ENCODE data around the gene SLIT3.

DNA sequence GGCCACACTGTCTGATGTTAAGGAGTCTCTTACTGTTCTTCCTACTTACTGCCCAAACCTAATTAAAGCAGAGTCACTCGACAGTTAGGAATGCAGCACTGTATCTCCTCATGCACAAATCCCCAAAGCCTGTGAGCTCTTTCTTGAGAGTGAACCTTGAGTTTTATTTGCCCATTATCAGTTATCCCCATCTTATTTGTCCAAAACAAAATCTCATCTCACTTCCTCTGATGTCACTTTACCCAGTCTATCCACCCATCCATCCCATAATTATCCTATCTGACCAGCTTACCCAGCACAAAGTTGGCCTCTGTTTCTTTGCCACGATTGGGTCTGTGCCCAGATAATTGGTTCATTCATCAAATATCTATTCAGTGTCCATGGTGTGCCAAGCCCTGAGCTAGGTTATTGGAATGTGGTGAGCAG lies 250.8 kb downstream of the SLIT3 start:
- TF ChIP-seq, protein P1, sequence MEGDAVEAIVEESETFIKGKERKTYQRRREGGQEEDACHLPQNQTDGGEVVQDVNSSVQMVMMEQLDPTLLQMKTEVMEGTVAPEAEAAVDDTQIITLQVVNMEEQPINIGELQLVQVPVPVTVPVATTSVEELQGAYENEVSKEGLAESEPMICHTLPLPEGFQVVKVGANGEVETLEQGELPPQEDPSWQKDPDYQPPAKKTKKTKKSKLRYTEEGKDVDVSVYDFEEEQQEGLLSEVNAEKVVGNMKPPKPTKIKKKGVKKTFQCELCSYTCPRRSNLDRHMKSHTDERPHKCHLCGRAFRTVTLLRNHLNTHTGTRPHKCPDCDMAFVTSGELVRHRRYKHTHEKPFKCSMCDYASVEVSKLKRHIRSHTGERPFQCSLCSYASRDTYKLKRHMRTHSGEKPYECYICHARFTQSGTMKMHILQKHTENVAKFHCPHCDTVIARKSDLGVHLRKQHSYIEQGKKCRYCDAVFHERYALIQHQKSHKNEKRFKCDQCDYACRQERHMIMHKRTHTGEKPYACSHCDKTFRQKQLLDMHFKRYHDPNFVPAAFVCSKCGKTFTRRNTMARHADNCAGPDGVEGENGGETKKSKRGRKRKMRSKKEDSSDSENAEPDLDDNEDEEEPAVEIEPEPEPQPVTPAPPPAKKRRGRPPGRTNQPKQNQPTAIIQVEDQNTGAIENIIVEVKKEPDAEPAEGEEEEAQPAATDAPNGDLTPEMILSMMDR (conservative IDR thresholded peaks at IDR 0.05) = no peak
- no peak for TF ChIP-seq EZH2 (IDR thresholded peaks at IDR 0.05; ENCODE audit: low read depth)

Measured in PC-9 (cell line).